Spleen (tissue), 11 donors: ENCODE results near the gene GRIK2. TPM values are rescaled to one million over a fixed set of nuclear protein-coding genes. Genes with fewer than 3 reads are reported as not detected.

Experiments used
- DNase-seq: peaks from one replicate; pipeline ENCODE4 v3.0.0-alpha.2; 2020
- H3K27ac ChIP-seq, 8 donors: fragments of 200-600 bp; sonication (generic) in 7 of 8; 1 replicate in 4 of 8; 2 replicates in 4 of 8; pipeline versions ENCODE4 v1.5.0 to v1.8.0; 2016 to 2021; ENCODE audit warnings: inconsistent platforms in 4 of 8, mild to moderate bottlenecking in 4 of 8, moderate library complexity in 1 of 8
- H3K27me3 ChIP-seq, 7 donors: fragments of 200-600 bp; sonication (generic) in 6 of 7; replicated peaks in 1 of 7; 1 replicate in 4 of 7; 2 replicates in 3 of 7; pipeline versions ENCODE4 v1.5.0 to v1.8.0; 2016 to 2021; ENCODE audit warnings: inconsistent platforms in 3 of 7, mild to moderate bottlenecking in 1 of 7
- H3K36me3 ChIP-seq, 6 donors: fragments of 200-600 bp; sonication (generic) in 5 of 6; 1 replicate in 4 of 6; 2 replicates in 2 of 6; pipeline versions ENCODE4 v1.5.0 to v1.8.0; 2016 to 2021; ENCODE audit warnings: inconsistent platforms in 2 of 6
- H3K4me1 ChIP-seq, 6 donors: fragments of 200-600 bp; sonication (generic) in 5 of 6; 1 replicate in 3 of 6; 2 replicates in 3 of 6; pipeline versions ENCODE4 v1.5.0 to v1.8.0; 2016 to 2021; ENCODE audit warnings: inconsistent platforms in 3 of 6
- H3K4me3 ChIP-seq, 8 donors: fragments of 200-600 bp; sonication (generic) in 7 of 8; 1 replicate in 4 of 8; 2 replicates in 4 of 8; pipeline versions ENCODE4 v1.5.0 to v1.8.0; 2016 to 2021; ENCODE audit warnings: inconsistent platforms in 4 of 8, mild to moderate bottlenecking in 4 of 8, moderate library complexity in 2 of 8
- H3K9me3 ChIP-seq, 8 donors: fragments of 200-600 bp; sonication (generic) in 7 of 8; 1 replicate in 4 of 8; 2 replicates in 4 of 8; pipeline versions ENCODE4 v1.5.0 to v1.8.0; 2016 to 2021; ENCODE audit warnings: inconsistent platforms in 4 of 8
- POLR2A ChIP-seq, 3 donors: fragments of 450-650 bp; IDR thresholded peaks; one replicate each; pipeline ENCODE4 v1.5.1; 2017; ENCODE audit warnings: antibody characterized with exemption in 3 of 3, mild to moderate bottlenecking in 1 of 3
- POLR2AphosphoS5 ChIP-seq, 3 donors: sonication (generic); formaldehyde crosslinking; IDR thresholded peaks; one replicate each; pipeline ENCODE4 v1.5.1; 2017; ENCODE audit warnings: antibody characterized with exemption in 3 of 3
- WGBS, 5 donors: extraction: QIAGEN DNeasy Blood & Tissue Kit in 3 of 5; methylation state at CpG; one replicate each; pipeline versions ENCODE4 v1.1.5 to v1.1.7; 2013 to 2018; 5-methylcytosine and 5-hydroxymethylcytosine counted together
- intact Hi-C: fragments of 100-400 bp; cut with DNase I; formaldehyde crosslinking; loops from one replicate; pipeline ENCODE4 v1.15.0; 2023; ENCODE audit warnings: low total_unique reads
- polyA plus RNA-seq, 3 donors: library from polyadenylated mRNA; stranded (reverse); fragments of 200-250 nt; gene quantifications; one replicate each; pipeline ENCODE4 v1.2.1, GENCODE V29; 2013
- total RNA-seq, 7 donors: library from RNA; depleted of rRNA in 3 of 7; stranded (reverse); fragments of >200 nt in 3 of 7; fragmentation: NEBNext Ultra II Directional in 4 of 7; extraction: Animal tissue kit (Norgen Biotek cat#: 25700) in 4 of 7; gene quantifications; one replicate each; pipeline versions ENCODE4 v1.1.0 to v1.2.1, GENCODE V29; 2016 to 2021
- TF ChIP-seq, protein P1 (sequence below), 11 experiments: fragments of 200-600 bp in 7 of 11; fragments of 450-650 bp in 4 of 11; sonication (generic) in 4 of 11; IDR thresholded peaks in 8 of 11; conservative IDR thresholded peaks in 3 of 11; 1 replicate in 7 of 11; 2 replicates in 4 of 11; pipeline versions ENCODE4 v1.4.0 to v1.8.0; 2016 to 2021; ENCODE audit warnings: antibody characterized with exemption in 11 of 11, inconsistent platforms in 4 of 11, mild to moderate bottlenecking in 1 of 11
- donor health status: healthy with polysubstance abuse.
- donor health status: DM: no; HTN: no; CAD: no; lungs with moderate emphysema.
- donor health status: DM: no; HTN: no; CAD: no.
- donor health status: Bipolar disorder and iron deficiency.
- donor health status: healthy.
- donor health status: DM: no; HTN: no; CAD: no.
- donor health status: DM: yes; HTN: yes; CAD: no.

The GRIK2 gene
- total and polyA plus RNA-seq, 10 donors, result 0.07 to 2.7 (median 0.89) TPM

DNA sequence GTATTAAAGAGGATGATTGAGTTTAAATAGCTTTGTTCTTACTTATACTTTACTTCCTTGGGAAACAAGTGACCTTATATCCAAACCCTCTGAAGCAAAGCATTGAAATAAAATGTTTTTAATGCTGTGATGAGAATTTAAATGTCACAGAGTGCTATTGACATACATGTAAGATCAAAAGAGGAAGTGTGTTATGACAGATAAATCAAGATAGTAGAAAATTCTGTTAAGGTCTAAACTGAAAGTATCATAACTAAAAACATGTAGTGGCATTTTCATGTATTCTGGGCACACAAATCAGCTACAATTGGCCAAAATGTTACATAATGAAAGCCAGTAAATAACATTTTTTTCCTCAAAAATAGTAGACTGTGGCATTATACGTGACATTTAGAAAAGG is 318.0 kb downstream of the GRIK2 start:
- 30 to 64% (median 49%) methylated on average over 1 of the region's 1 CpG for WGBS, 5 donors
- no peak overlapping the region for H3K4me3 ChIP-seq
- H3K36me3 ChIP-seq, result no peaks in the 10 kb centered on the region
- TF ChIP-seq, protein P1, sequence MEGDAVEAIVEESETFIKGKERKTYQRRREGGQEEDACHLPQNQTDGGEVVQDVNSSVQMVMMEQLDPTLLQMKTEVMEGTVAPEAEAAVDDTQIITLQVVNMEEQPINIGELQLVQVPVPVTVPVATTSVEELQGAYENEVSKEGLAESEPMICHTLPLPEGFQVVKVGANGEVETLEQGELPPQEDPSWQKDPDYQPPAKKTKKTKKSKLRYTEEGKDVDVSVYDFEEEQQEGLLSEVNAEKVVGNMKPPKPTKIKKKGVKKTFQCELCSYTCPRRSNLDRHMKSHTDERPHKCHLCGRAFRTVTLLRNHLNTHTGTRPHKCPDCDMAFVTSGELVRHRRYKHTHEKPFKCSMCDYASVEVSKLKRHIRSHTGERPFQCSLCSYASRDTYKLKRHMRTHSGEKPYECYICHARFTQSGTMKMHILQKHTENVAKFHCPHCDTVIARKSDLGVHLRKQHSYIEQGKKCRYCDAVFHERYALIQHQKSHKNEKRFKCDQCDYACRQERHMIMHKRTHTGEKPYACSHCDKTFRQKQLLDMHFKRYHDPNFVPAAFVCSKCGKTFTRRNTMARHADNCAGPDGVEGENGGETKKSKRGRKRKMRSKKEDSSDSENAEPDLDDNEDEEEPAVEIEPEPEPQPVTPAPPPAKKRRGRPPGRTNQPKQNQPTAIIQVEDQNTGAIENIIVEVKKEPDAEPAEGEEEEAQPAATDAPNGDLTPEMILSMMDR (IDR thresholded peaks at IDR 0.05 in 8 of 11, conservative IDR thresholded peaks at IDR 0.05 in 3 of 11), result no peak
- no peak for TF ChIP-seq POLR2AphosphoS5 (IDR thresholded peaks at IDR 0.05)
- TF ChIP-seq POLR2A (IDR thresholded peaks at IDR 0.05), result no peak
- no peak overlapping the region for H3K27ac ChIP-seq
- DNase-seq, result no peak
- H3K4me1 ChIP-seq, result no peaks in the 10 kb centered on the region
- H3K9me3 ChIP-seq, result no peaks in the 10 kb centered on the region
- H3K27me3 ChIP-seq, result no peaks in the 10 kb centered on the region
- intact Hi-C loops, result no loop called here

DNA sequence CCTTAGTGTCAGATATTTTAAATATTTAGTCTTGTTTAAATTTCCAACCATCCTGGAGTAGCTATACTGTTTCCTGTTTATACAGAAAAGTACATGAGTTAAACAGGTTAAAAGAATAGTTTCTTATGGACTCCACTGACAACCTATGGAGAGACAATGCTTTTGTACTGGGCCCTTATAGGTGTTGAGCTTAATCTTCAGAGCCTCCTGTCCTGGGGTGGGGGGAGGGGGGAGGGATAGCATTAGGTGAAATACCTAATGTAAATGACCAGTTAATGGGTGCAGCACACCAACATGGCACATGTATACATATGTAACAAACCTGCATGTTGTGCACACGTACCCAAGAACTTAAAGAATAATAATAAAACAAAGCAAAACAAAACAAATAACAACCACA is 322.9 kb downstream of the GRIK2 start:
- intact Hi-C loops, result no loop called here
- H3K27me3 ChIP-seq, result no peaks in the 10 kb centered on the region
- WGBS, 5 donors, result 71 to 86% (median 76%) methylated on average over 1 of the region's 1 CpG

DNA sequence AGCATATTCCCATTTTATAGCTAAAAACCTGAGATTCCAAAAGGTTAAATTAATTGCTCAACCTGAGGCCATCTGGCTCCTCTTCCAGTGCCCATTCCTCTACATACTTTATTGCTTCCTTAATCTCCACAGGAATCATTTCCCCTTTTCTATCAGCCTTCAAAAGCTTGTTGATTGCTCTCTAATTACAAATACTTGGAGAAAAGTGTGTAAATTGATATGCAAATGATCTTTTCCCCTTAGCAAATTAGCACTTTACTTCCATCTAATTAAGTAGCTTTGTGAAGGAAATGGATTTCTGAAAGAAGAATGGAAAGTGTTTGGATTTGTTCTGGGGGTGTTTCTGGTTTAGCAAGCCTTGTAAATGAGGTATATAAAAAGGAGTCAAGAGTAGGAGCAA is 323.3 kb downstream of the GRIK2 start:
- Histone ChIP-seq H3K9me3 (no peaks in the 10 kb centered on the region), H3K36me3 (no peaks in the 10 kb centered on the region), H3K4me1 (no peaks in the 10 kb centered on the region), H3K27ac (no peak overlapping the region), H3K27me3 (no peaks in the 10 kb centered on the region), H3K4me3 (no peak overlapping the region)
- no peak for TF ChIP-seq POLR2A (IDR thresholded peaks at IDR 0.05)
- no peak for TF ChIP-seq POLR2AphosphoS5 (IDR thresholded peaks at IDR 0.05)
- TF ChIP-seq, protein P1 (IDR thresholded peaks at IDR 0.05 in 8 of 11, conservative IDR thresholded peaks at IDR 0.05 in 3 of 11), result no peak
- DNase-seq, result no peak
- intact Hi-C loops, result no loop called here

More for the DNA sequence above, 322.9 kb downstream of the GRIK2 start:
- Histone ChIP-seq H3K4me1 (no peaks in the 10 kb centered on the region), H3K27ac (no peak overlapping the region), H3K36me3 (no peaks in the 10 kb centered on the region), H3K9me3 (no peaks in the 10 kb centered on the region), H3K4me3 (no peak overlapping the region)
- no peak for DNase-seq
- no peak for TF ChIP-seq POLR2AphosphoS5 (IDR thresholded peaks at IDR 0.05)
- TF ChIP-seq, protein P1 (IDR thresholded peaks at IDR 0.05 in 8 of 11, conservative IDR thresholded peaks at IDR 0.05 in 3 of 11), result no peak
- TF ChIP-seq POLR2A (IDR thresholded peaks at IDR 0.05), result no peak

DNA sequence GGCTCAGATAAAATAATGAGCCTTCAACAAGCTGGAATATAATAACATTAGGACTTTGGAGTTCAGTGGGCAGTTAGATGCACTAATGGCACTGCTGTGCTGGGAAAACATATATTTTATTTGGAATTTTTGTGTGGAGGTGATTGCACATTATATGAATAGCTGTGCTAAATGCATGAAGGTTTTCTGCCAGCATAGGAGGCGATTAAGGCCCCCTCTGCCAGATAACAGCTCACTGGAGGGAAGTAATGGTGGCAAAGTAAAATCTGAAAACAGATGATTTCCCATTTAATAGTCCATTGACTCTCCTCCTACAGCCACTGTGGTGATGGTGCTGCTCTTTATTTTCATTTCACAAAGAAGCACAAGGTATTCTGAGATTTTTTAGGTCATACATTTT is 326.0 kb downstream of the GRIK2 start:
- TF ChIP-seq, protein P1 (IDR thresholded peaks at IDR 0.05 in 8 of 11, conservative IDR thresholded peaks at IDR 0.05 in 3 of 11), result no peak
- no peak for TF ChIP-seq POLR2A (IDR thresholded peaks at IDR 0.05)
- no peak for TF ChIP-seq POLR2AphosphoS5 (IDR thresholded peaks at IDR 0.05)
- Histone ChIP-seq H3K27me3 (no peaks in the 10 kb centered on the region), H3K27ac (no peak overlapping the region), H3K4me3 (no peak overlapping the region), H3K9me3 (no peaks in the 10 kb centered on the region), H3K4me1 (no peaks in the 10 kb centered on the region), H3K36me3 (no peaks in the 10 kb centered on the region)
- no peak for DNase-seq
- intact Hi-C loops, result no loop called here
- 56 to 72% (median 62%) methylated on average over 1 of the region's 1 CpG for whole genome bisulfite sequencing, 5 donors
